GM18909 (cell line): Measurements from ENCODE around the gene TBL1XR1.
"Not testable (repeated sequence)": the region's sequence is repeated elsewhere in the genome, so short reads cannot be mapped to it uniquely, and the experiment has no call there.

Experiments used
- ATAC-seq: cut with Tn5 transposase; IDR thresholded peaks from one replicate; pipeline ENCODE4 v1.9.1; 2021; ENCODE audit warnings: mild to moderate bottlenecking; ENCODE audit not compliant: unreplicated experiment, poor library complexity

Gene TBL1XR1

DNA sequence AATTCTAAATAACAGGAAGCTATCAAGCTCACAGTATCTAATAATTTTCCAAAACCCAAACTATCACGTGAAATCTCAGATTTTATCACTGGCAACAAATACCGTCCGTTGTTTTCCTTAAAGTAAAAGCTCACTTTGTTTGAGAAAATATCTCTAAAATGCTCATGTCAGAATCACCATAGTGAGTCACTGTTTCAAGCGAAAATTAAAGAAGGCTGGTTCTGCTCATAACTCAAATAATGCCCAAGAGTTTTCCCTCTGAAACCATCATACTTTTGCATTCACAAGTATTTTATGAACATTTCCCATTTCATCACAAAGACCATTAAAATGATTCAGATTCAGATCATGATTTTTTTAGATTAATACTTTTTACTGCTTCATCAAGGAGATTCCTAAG lies 50.6 kb downstream of the TBL1XR1 start:
- no peak for ATAC-seq

GRCh38 chr3:177145954-177146353 lies 51.3 kb downstream of the TBL1XR1 start:
- ATAC-seq = no peak

GRCh38 chr3:177145381-177145780 lies 51.9 kb downstream of the TBL1XR1 start:
- ATAC-seq = peak; percentile 25

DNA sequence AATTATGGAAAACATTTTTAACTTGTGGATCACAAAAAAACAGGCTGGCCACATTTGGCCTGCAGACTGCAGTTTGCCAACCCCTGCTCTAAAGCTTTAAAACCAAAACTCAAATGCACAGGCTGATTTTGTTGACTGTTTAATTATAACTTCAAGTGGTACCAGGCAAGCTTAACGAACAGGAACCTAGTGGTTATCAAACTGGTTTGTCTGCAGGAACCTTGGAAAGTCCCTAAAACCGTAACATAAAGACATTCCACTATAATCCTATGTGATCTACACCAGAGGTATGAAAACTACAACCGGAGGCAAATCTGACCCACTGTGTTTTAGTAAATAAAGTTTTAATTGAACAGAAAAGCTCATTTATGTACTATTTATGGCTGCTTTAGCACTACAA lies 52.4 kb downstream of the TBL1XR1 start:
- peak; percentile 78 for ATAC-seq

- ATAC-seq = no peak
Measured at GRCh38 chr3:177141899-177142646, 55.2 kb downstream of the TBL1XR1 start.

GRCh38 chr3:177141471-177141870 lies 55.8 kb downstream of the TBL1XR1 start:
- no peak for ATAC-seq

- not testable (repeated sequence) for ATAC-seq
Measured at GRCh38 chr3:177139220-177139619, 58.1 kb downstream of the TBL1XR1 start.

DNA sequence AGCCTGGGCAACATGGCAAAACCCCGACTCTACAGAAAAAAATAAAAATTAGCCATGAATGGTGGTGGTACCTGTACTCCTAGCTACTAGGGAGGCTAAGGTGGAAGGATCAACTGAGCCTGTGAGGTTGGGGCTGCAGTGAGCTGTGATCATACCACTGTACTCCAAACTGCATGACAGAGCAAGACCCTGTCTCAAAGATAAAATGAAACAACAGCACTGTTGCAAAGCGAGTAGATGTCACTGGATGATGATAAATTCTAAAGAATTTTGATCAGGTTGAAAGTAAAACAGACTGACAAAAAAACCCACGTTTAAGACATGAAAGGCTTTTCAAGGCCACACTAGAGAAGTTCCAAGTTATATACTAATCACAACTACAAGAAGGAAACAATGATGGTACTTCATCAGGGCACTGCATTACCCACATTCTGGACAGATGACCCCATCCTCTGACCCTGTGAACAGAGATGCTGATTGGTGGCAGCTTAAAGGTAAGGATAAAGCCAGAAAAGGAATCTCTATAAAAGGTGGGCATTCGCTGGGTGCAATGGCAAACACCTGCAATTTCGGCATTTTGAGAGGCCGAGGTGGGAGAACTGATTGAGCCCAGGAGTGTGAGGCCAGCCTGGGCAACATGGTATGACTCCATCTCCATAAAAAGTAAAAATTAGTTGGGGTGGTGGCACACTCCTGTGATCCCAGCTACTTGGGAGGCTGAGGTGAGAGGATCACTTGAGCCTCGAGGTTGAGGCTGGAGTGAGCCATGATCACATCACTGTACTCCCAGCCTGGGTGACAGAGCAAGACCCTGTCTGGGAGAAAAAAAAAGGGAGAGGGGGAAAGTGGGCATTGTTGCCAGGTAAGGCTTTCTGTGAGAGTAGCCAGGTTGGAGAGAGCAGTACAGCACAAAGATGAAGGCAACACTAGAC lies 59.2 kb downstream of the TBL1XR1 start:
- no peak for ATAC-seq

DNA sequence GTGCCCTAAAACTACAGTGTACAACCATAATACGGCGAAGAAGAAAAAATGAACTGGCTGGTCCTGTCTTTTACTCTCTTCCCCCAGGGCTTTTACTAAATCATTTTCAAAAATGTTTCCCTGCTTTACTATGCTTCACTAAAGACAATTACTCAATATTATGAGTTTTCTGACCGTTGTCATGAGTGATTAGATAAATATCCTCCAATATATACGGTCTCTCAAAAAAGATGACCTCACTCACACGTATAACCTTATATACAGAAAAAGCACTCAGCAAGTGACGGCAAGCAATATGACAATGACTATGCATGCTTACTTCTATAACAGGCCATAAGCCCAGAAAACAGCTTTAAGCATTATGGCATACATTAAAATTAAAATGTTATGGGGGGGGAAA lies 60.5 kb downstream of the TBL1XR1 start:
- no peak for ATAC-seq

DNA sequence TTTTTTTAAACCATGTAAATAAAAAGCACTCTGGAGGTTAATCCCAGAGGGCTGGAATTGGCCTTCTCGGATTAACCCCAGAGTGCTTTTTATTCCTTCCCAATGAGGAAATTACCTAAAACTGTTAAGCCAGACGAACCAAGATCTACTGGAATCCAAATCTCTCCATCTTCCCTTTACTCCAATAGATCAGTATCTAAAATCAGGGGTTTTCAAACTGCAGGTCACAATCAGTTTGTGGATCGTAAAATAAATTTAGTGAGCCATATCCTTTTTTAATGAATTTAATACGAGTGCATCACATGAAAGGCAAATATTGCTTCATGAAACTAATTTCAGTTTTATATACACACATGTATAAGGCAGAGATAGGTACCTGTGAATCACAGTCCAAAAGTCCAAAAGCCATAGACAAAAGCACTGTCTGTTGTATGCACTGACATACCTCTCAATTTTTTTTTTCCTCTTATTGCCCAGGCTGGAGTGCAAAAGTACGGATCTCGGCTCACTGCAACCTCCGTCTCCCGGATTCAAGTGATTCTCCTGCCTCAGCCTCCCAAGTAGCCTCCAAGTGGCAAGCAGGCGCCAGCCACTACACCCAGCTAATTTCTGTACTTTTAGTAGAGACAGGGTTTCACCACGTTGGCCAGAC lies 61.3 kb downstream of the TBL1XR1 start:
- no peak for ATAC-seq

DNA sequence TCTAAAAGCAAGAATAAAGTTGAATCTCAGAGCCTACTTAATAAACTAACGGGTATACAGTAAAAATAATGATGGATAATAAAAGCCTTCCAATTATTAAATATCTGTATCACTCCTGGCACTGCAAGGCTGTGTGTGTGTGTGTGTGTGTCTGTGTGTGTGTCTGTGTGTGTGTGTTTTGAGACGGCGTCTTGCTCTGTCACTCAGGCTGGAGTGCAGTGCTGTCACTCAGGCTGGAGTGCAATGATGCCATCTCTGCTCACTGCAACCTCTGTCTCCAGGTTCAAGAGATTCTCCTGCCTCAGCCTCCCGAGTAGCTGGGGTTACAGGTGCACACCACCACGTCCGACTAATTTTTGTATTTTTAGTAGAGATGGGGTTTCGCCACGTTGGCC lies 62.5 kb downstream of the TBL1XR1 start:
- no peak for ATAC-seq

- ATAC-seq = no peak
Measured at GRCh38 chr3:177133860-177134815, 63.1 kb downstream of the TBL1XR1 start.

- ATAC-seq = no peak
Measured at GRCh38 chr3:177131927-177132636, 65.2 kb downstream of the TBL1XR1 start.

GRCh38 chr3:177127008-177127407 lies 70.3 kb downstream of the TBL1XR1 start:
- ATAC-seq = no peak

DNA sequence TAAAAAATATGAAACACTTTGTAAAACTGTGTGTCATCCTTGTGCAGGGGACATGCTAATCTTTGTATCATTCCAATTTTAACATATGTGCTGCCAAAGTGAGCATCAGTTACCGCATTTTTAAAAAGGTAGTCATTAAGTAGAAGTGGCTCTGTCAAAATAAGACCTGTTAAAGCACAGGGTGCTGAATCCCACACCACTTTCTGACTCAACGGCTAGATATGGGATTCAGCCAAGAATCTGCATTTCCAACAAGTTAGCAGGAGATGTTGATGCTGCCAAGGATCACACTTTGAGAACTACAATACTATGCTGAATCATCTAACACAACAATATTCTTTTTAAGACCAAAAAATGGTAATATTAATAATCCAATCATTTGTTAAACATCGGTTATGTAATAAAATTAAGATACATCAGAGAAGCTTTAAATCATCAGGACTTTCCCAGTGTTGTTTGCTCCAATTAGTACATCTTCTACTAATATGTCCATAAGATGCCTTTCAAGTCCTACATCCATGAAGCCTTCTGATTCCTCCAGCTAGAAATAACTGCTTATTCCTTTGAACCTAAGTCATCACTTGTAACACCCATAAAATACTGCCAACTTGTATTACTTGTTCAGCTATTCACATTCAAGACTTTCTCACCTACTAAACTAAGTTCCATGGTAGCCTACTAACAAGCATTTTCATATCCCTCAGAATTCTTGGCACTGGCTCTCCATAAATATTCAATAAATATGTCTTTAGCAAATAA lies 71.1 kb downstream of the TBL1XR1 start:
- ATAC-seq = no peak

DNA sequence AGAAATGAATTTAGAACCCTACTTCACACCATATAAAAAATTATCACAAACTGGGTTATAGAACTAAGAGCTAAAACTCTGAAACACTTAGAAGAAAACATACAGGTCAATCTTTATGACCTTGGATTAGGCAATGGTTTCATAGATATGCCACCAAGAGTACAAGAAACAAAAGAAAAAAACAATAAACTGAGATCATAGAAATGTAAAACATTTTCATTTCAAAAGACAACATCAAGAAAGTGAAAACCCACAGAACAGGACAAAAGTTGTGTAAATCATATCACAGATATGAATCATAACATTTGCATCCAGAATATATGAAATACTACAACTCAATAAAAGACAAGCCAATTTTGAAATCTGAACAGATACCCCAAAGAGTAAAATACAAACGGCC lies 72.4 kb downstream of the TBL1XR1 start:
- ATAC-seq = no peak

- ATAC-seq = no peak
Measured at GRCh38 chr3:177123822-177124221, 73.5 kb downstream of the TBL1XR1 start.

DNA sequence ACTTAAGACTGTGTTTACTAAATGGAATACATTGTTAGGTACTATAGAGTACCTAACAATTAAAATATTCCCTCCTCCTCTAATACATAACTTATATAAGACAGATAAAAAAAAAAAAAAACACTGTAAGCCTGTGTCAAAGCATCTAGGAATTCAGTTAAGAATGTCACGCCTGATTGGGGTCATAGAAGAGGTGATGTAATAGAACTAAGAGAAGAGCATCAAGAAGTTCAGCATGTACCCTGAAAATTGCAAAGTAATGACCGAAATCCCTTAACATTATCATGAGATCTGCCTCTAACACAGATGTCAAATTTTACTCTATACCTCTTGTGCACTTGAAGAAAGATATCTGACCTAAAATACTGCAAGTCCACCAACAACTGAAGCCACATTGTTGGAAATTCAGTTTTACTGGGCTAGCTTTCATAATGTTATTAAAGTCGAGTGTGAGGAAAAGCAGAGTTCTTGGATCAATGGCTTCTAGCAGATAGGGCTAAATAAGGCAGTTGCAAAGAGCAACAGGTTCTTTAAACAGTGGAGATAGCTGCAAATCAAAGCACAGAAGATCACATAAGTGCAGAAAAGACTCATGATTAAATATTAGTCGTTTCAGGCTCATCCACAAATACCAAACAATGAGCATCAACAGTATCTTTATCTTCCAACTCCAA lies 75.0 kb downstream of the TBL1XR1 start:
- ATAC-seq = no peak
